ENCODE results near the gene ZBTB3. TPM values are rescaled to one million over a fixed set of nuclear protein-coding genes. Genes with fewer than 3 reads are reported as not detected.

ZBTB3 gene
- total and polyA plus RNA-seq, 2 of the 13 experiments (the other 11 are each of a cell fraction or from before 2014, with no cell fraction given): 3.4 to 5.2 TPM

DNA sequence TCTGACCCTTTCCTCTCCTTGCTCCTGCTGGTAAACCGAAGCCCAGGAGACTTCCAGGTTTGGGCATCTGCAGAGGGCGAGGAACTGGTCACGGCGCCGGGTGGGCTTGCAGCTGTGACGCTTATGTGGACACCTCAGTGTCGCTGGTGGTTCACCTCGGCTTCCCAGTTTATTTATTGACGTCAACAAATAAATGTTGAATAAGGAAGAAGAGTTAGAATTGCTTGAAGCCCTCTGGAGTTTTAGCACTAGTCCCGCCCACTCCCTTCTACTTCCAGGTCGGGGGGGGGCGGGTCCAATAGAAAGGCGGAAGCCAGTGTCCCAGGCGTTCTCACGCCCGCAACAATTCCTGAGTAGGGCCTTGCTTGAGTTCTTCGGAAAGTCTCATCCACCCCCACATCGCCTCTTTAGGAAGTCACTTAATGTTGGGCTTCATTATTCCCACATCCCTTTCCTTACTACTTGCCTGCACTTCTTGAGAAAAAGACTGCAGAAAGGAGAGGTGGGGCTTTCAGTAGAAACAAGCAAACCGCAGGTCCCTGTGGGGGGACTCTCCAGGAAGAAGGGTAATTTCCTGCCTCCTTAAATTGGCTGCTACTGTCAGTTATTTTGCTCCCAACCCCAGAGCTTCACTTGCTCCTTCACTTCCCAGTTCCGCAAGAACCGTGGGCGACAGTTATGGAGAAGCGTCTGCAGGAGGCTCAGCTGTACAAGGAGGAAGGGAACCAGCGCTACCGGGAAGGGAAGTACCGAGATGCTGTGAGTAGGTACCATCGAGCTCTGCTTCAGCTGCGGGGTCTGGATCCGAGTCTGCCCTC is 25.6 kb downstream of the ZBTB3 start, which contains the start of gene TTC9C (continued):
- TF ChIP-seq, protein P1, sequence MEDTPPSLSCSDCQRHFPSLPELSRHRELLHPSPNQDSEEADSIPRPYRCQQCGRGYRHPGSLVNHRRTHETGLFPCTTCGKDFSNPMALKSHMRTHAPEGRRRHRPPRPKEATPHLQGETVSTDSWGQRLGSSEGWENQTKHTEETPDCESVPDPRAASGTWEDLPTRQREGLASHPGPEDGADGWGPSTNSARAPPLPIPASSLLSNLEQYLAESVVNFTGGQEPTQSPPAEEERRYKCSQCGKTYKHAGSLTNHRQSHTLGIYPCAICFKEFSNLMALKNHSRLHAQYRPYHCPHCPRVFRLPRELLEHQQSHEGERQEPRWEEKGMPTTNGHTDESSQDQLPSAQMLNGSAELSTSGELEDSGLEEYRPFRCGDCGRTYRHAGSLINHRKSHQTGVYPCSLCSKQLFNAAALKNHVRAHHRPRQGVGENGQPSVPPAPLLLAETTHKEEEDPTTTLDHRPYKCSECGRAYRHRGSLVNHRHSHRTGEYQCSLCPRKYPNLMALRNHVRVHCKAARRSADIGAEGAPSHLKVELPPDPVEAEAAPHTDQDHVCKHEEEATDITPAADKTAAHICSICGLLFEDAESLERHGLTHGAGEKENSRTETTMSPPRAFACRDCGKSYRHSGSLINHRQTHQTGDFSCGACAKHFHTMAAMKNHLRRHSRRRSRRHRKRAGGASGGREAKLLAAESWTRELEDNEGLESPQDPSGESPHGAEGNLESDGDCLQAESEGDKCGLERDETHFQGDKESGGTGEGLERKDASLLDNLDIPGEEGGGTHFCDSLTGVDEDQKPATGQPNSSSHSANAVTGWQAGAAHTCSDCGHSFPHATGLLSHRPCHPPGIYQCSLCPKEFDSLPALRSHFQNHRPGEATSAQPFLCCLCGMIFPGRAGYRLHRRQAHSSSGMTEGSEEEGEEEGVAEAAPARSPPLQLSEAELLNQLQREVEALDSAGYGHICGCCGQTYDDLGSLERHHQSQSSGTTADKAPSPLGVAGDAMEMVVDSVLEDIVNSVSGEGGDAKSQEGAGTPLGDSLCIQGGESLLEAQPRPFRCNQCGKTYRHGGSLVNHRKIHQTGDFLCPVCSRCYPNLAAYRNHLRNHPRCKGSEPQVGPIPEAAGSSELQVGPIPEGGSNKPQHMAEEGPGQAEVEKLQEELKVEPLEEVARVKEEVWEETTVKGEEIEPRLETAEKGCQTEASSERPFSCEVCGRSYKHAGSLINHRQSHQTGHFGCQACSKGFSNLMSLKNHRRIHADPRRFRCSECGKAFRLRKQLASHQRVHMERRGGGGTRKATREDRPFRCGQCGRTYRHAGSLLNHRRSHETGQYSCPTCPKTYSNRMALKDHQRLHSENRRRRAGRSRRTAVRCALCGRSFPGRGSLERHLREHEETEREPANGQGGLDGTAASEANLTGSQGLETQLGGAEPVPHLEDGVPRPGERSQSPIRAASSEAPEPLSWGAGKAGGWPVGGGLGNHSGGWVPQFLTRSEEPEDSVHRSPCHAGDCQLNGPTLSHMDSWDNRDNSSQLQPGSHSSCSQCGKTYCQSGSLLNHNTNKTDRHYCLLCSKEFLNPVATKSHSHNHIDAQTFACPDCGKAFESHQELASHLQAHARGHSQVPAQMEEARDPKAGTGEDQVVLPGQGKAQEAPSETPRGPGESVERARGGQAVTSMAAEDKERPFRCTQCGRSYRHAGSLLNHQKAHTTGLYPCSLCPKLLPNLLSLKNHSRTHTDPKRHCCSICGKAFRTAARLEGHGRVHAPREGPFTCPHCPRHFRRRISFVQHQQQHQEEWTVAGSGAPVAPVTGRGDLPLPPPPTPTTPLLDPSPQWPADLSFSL (CRISPR knock-in tag; IDR thresholded peaks at IDR 0.05): no peak
- no peak for TF ChIP-seq ZMYM3 (CRISPR knock-in tag; IDR thresholded peaks at IDR 0.05)
- no peak for TF ChIP-seq NBN (conservative IDR thresholded peaks at IDR 0.05)
- TF ChIP-seq CEBPG (CRISPR knock-in tag; IDR thresholded peaks at IDR 0.05): no peak; the same call in 1 of the 2 replicates
- TF ChIP-seq, protein P2, sequence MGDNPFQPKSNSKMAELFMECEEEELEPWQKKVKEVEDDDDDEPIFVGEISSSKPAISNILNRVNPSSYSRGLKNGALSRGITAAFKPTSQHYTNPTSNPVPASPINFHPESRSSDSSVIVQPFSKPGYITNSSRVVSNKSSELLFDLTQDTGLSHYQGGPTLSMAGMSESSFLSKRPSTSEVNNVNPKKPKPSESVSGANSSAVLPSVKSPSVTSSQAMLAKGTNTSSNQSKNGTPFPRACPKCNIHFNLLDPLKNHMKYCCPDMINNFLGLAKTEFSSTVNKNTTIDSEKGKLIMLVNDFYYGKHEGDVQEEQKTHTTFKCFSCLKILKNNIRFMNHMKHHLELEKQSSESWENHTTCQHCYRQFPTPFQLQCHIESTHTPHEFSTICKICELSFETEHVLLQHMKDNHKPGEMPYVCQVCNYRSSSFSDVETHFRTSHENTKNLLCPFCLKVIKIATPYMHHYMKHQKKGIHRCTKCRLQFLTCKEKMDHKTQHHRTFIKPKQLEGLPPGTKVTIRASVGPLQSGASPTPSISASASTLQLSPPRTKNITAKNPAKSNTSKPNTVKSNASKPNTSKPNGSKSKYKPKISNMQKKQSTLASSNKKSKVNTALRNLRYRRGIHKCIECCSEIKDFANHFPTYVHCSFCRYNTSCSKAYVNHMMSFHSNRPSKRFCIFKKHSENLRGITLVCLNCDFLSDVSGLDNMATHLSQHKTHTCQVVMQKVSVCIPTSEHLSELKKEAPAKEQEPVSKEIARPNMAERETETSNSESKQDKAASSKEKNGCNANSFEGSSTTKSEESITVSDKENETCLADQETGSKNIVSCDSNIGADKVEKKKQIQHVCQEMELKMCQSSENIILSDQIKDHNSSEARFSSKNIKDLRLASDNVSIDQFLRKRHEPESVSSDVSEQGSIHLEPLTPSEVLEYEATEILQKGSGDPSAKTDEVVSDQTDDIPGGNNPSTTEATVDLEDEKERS (CRISPR knock-in tag; IDR thresholded peaks at IDR 0.05): no peak
- TF ChIP-seq SIX4 (CRISPR knock-in tag; IDR thresholded peaks at IDR 0.05): no peak
- TF ChIP-seq FIP1L1 (IDR thresholded peaks at IDR 0.05; ENCODE audit: borderline replicate concordance, insufficient read depth, low read depth, low read length): no peak
- no peak for TF ChIP-seq ZNF879 (CRISPR knock-in tag; IDR thresholded peaks at IDR 0.05)
- TF ChIP-seq, protein P3, sequence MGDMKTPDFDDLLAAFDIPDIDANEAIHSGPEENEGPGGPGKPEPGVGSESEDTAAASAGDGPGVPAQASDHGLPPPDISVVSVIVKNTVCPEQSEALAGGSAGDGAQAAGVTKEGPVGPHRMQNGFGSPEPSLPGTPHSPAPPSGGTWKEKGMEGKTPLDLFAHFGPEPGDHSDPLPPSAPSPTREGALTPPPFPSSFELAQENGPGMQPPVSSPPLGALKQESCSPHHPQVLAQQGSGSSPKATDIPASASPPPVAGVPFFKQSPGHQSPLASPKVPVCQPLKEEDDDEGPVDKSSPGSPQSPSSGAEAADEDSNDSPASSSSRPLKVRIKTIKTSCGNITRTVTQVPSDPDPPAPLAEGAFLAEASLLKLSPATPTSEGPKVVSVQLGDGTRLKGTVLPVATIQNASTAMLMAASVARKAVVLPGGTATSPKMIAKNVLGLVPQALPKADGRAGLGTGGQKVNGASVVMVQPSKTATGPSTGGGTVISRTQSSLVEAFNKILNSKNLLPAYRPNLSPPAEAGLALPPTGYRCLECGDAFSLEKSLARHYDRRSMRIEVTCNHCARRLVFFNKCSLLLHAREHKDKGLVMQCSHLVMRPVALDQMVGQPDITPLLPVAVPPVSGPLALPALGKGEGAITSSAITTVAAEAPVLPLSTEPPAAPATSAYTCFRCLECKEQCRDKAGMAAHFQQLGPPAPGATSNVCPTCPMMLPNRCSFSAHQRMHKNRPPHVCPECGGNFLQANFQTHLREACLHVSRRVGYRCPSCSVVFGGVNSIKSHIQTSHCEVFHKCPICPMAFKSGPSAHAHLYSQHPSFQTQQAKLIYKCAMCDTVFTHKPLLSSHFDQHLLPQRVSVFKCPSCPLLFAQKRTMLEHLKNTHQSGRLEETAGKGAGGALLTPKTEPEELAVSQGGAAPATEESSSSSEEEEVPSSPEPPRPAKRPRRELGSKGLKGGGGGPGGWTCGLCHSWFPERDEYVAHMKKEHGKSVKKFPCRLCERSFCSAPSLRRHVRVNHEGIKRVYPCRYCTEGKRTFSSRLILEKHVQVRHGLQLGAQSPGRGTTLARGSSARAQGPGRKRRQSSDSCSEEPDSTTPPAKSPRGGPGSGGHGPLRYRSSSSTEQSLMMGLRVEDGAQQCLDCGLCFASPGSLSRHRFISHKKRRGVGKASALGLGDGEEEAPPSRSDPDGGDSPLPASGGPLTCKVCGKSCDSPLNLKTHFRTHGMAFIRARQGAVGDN (CRISPR knock-in tag; IDR thresholded peaks at IDR 0.05): no peak
- TF ChIP-seq, protein P4, sequence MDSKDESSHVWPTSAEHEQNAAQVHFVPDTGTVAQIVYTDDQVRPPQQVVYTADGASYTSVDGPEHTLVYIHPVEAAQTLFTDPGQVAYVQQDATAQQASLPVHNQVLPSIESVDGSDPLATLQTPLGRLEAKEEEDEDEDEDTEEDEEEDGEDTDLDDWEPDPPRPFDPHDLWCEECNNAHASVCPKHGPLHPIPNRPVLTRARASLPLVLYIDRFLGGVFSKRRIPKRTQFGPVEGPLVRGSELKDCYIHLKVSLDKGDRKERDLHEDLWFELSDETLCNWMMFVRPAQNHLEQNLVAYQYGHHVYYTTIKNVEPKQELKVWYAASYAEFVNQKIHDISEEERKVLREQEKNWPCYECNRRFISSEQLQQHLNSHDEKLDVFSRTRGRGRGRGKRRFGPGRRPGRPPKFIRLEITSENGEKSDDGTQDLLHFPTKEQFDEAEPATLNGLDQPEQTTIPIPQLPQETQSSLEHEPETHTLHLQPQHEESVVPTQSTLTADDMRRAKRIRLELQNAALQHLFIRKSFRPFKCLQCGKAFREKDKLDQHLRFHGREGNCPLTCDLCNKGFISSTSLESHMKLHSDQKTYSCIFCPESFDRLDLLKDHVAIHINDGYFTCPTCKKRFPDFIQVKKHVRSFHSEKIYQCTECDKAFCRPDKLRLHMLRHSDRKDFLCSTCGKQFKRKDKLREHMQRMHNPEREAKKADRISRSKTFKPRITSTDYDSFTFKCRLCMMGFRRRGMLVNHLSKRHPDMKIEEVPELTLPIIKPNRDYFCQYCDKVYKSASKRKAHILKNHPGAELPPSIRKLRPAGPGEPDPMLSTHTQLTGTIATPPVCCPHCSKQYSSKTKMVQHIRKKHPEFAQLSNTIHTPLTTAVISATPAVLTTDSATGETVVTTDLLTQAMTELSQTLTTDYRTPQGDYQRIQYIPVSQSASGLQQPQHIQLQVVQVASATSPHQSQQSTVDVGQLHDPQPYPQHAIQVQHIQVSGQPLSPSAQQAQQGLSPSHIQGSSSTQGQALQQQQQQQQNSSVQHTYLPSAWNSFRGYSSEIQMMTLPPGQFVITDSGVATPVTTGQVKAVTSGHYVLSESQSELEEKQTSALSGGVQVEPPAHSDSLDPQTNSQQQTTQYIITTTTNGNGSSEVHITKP (CRISPR knock-in tag; IDR thresholded peaks at IDR 0.05; ENCODE audit: low read depth): peak; percentile 15; the same call in 1 of the 2 replicates
